Fibroblast of the aortic adventitia (primary cell): ENCODE measurements around the gene C7orf57. TPM values are rescaled to one million over a fixed set of nuclear protein-coding genes. Genes with fewer than 3 reads are reported as not detected.
"Not testable (repeated sequence)": the region's sequence is repeated elsewhere in the genome, so short reads cannot be mapped to it uniquely, and the experiment has no call there.

Source experiments
- DNase-seq: peaks from one replicate; pipeline ENCODE4 v3.0.0-alpha.2; 2010; ENCODE audit warnings: low read depth
- H3K4me3 ChIP-seq: 2 replicates; pipeline ENCODE4 v1.5.1; 2011; ENCODE audit warnings: low read depth, mild to moderate bottlenecking, control low read depth, low read length, moderate library complexity
- total RNA-seq: library from RNA; depleted of rRNA; stranded (reverse); fragments of >200 nt; gene quantifications from 2 replicates; pipeline ENCODE4 v1.2.3, GENCODE V29; 2012; ENCODE audit warnings: low replicate concordance
- TF ChIP-seq, protein P1 (sequence below): IDR thresholded peaks from 2 replicates; pipeline ENCODE4 v1.5.1; 2011; ENCODE audit warnings: mild to moderate bottlenecking, low read length, control low read depth, inconsistent platforms; ENCODE audit not compliant: insufficient read depth

C7orf57 gene
- total RNA-seq, result 0.09 TPM in 1 of 2 replicates, not detected in the other

DNA sequence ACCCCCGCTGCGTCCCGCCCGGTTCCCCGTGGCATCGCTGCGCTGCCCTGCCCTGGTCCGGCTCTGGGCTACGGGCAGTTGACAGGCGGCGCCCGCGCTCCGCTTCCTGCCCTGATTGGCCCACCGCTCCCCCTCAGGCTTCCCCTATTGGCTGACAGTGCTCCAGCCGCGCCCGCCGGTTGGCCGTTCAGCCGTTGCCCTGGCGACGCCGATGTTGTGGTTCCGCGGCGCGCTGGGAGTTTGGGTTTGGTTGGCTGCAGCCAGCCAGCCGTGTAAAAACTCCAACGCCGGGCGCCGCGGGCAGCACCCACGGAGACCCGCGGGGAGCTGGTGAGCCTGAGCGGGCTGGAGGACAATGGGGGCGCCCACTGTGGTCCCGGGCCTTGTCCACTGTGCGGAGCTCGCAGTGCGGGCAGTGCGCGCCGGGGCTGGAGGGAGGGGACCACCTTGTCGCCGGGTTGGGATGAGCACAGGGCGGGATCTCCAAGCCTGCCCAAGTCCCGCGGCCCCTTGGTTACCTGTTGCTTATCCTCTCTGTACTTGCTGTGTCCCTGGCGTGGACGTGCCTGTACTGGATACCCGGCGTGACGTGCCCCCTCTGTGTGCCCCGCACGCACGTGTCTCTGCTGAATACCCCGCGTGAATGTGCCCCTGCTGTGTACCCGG is at the start of gene C7orf57:
C7orf57 (plus strand) TSS at position 243 of the 666 bp plus-strand sequence. CDS start 766 bp downstream, outside the sequence.
- DNase-seq, result peak; percentile 76
- TF ChIP-seq, protein P1, sequence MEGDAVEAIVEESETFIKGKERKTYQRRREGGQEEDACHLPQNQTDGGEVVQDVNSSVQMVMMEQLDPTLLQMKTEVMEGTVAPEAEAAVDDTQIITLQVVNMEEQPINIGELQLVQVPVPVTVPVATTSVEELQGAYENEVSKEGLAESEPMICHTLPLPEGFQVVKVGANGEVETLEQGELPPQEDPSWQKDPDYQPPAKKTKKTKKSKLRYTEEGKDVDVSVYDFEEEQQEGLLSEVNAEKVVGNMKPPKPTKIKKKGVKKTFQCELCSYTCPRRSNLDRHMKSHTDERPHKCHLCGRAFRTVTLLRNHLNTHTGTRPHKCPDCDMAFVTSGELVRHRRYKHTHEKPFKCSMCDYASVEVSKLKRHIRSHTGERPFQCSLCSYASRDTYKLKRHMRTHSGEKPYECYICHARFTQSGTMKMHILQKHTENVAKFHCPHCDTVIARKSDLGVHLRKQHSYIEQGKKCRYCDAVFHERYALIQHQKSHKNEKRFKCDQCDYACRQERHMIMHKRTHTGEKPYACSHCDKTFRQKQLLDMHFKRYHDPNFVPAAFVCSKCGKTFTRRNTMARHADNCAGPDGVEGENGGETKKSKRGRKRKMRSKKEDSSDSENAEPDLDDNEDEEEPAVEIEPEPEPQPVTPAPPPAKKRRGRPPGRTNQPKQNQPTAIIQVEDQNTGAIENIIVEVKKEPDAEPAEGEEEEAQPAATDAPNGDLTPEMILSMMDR, result no peak
- peak within 1 kb of the TSS; percentile 65 for H3K4me3 ChIP-seq

DNA sequence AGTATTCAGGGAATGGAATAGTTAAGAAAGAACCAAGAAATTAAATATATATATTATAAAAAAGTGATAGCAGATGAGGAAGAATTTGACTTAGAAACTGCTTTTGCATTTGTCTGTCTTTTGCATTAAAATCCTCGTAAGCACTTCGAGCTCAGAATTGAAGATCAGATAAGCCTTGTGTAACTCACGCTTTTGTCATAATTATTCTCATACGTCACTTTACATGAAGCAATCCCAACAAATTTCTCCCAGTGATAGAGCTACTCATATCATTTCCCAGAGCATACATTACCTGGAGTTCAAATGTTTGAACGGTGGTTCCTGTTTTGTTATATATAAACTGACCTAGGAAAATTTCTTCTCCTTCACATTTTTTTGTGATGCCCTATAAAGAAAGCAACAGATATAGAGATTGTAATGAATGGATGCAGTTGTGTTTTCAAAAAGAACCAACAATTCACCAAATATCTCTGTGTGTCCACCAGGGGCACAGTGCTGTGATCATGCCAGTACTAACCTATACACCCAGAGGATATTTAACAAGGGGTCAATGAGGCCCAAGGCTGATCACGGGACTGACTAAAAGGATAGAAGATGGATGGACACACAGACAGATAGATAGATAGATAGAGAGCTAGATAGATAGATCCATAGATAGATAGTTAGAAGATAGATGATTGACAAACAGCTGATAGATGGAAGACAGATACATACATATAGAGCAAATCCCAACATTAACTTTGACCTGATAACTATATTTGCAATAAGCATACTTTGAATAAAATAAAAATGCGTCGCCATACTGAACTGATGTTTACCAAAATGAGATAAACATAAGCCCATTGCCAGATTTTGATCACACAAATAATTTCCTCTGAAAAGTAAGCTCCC is 46.6 kb upstream of the C7orf57 start:
- H3K4me3 ChIP-seq, result no peak overlapping the region
- TF ChIP-seq, protein P1, result peak; percentile 55
- no peak for DNase-seq

DNA sequence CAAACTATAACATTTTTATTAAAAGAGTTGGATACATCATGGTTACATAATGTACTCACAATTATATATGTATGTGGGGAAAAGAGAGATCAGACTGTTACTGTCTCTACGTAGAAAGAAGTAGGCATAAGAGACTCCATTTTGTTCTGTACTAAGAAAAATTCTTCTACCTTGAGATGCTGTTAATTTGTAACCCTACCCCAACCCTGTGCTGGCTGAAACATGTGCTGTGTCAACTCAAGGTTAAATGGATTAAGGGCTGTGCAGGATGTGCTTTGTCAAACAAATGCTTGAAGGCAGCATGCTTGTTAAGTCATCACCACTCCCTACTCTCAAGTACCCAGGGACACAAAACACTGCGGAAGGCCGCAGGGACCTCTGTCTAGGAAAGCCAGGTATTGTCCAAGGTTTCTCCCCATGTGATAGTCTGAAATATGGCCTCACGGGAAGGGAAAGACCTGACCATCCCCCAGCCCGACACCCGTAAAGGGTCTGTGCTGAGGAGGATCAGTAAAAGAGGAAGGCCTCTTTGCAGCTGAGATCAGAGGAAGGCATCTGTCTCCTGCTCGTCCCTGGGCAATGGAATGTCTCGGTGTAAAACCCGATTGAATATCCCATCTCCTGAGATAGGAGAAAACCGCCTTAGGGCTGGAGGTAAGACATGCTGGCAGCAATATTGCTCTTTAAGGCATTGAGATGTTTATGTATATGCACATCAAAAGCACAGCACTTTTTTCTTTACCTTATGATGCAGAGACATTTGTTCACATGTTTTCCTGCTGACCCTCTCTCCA is 45.5 kb upstream of the C7orf57 start:
- DNase-seq, H3K4me3 ChIP-seq: not testable (repeated sequence)

DNA sequence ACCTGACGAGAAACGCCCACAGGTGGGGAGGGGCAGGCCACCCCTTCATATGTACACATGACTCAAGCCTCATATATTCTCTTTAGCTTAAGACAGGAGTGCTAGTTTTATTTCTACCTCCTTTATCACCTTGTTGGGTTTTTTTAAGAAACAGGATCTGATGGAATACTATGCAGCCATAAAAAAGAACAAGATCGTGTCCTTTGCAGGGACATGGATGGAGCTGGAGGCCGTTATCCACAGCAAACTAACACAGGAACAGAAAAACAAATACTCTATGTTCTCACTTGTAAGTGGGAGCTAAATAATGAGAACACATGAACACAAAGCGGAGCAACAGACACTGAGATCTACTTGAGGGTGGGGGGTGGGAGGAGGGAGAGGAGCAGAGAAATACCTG is 44.8 kb upstream of the C7orf57 start:
- TF ChIP-seq, protein P1, result no peak
- no peak for DNase-seq

DNA sequence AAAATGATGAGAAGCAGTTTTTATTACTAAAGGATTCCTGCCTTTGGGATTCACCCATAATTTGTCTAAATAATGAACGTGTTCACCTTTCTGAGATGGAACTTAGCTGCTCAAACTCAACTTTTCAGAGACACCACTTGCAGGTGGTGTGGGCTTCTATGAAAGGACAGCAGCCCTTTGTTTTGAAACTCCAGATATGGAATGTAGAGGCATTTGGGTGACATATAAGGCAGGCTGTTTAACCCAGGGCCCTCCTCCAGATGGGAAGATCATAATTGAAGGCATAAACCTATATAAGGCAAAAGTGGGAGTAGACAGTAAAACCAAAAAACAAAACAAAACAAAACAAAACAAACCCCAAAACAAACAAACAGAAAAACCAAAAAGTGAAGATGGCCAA is 44.1 kb upstream of the C7orf57 start:
- no peak for DNase-seq
- TF ChIP-seq, protein P1, result no peak
- H3K4me3 ChIP-seq, result no peak overlapping the region

More for the DNA sequence above, 44.8 kb upstream of the C7orf57 start:
- no peak overlapping the region for H3K4me3 ChIP-seq

DNA sequence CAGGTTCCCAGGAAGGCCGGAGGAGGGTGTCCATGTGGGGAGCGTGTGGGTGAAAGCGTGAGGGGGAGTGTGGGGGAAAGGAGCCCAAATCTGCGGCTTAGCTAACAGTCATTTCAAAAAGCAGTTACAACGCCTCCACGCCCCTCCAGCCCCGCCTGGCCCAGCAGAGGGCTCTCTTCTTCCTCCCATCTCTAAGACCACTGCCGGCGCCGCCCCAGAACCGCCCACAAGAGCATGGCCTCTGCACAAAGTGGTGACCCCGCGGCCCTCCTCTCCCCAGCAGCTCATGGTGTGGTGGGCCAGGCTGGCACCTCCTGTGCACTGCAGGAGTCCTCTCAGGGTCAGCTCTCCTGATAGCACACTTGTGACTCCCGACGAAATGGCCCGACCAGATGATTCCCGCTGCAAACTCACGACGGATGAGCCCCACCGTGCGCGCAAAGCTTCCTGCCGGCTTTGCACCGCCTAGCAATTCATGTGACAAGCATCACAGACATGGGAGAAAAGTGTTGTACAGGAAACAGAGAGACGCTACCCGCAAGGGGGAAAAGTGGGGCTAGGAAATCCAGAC is 43.5 kb upstream of the C7orf57 start:
- TF ChIP-seq, protein P1, result peak; percentile 85
- DNase-seq, result peak; percentile 71

More for the DNA sequence above, 43.5 kb upstream of the C7orf57 start:
- peak overlapping the region; percentile 64 for H3K4me3 ChIP-seq
